H9 (cell line): Measurements from ENCODE around the gene FN1. TPM values are rescaled to one million over a fixed set of nuclear protein-coding genes. Genes with fewer than 3 reads are reported as not detected.

Source experiments
- DNase-seq: peaks from one replicate; pipeline ENCODE4 v3.0.0-alpha.2; 2017
- H2AFZ ChIP-seq: one replicate; pipeline ENCODE4 v1.6.1; 2013; ENCODE audit warnings: mild to moderate bottlenecking, low read length, control low read depth, moderate library complexity
- H2AK5ac ChIP-seq: 2 replicates; pipeline ENCODE4 v1.6.1; 2013; ENCODE audit warnings: low read length, control low read depth, mixed read lengths; ENCODE audit not compliant: insufficient read length
- H2BK120ac ChIP-seq: one replicate; pipeline ENCODE4 v1.6.1; 2013; ENCODE audit warnings: low read depth, mild to moderate bottlenecking, low read length, control low read depth, inconsistent platforms; ENCODE audit not compliant: poor library complexity, severe bottlenecking
- H2BK12ac ChIP-seq: 2 replicates; pipeline ENCODE4 v1.6.1; 2013; ENCODE audit warnings: low read length, control low read depth, mixed read lengths, low read depth; ENCODE audit not compliant: insufficient read length
- H2BK15ac ChIP-seq: 2 replicates; pipeline ENCODE4 v1.6.1; 2013; ENCODE audit warnings: low read depth, low read length, control low read depth
- H2BK20ac ChIP-seq: one replicate; pipeline ENCODE4 v1.6.1; 2013; ENCODE audit warnings: low read depth, mild to moderate bottlenecking, low read length, control low read depth, inconsistent platforms; ENCODE audit not compliant: poor library complexity, severe bottlenecking
- H2BK5ac ChIP-seq: 2 replicates; pipeline ENCODE4 v1.6.1; 2013; ENCODE audit warnings: low read length, control low read depth, mixed read lengths; ENCODE audit not compliant: insufficient read length
- H3K14ac ChIP-seq: 2 replicates; pipeline ENCODE4 v1.6.1; 2013; ENCODE audit warnings: low read length, control low read depth; ENCODE audit not compliant: insufficient read depth
- H3K18ac ChIP-seq: 2 replicates; pipeline ENCODE4 v1.6.1; 2013; ENCODE audit warnings: low read depth, mild to moderate bottlenecking, mixed read lengths, low read length, control low read depth; ENCODE audit not compliant: insufficient read length
- H3K23ac ChIP-seq: 2 replicates; pipeline ENCODE4 v1.6.1; 2013; ENCODE audit warnings: low read length, control low read depth, mixed read lengths, low read depth; ENCODE audit not compliant: insufficient read length
- H3K23me2 ChIP-seq: 2 replicates; pipeline ENCODE4 v1.6.1; 2013; ENCODE audit warnings: low read depth, mild to moderate bottlenecking, mixed read lengths, low read length, control low read depth; ENCODE audit not compliant: insufficient read length, poor library complexity, severe bottlenecking
- H3K27ac ChIP-seq: 2 replicates; pipeline ENCODE4 v1.5.1; 2013; ENCODE audit warnings: low read length, control low read depth, mixed read lengths, low read depth; ENCODE audit not compliant: insufficient read length
- H3K27me3 ChIP-seq: 2 replicates; pipeline ENCODE4 v1.6.1; 2013; ENCODE audit warnings: low read length, control low read depth, inconsistent platforms; ENCODE audit not compliant: insufficient read depth
- H3K4ac ChIP-seq: 2 replicates; pipeline ENCODE4 v1.6.1; 2013; ENCODE audit warnings: low read depth, mild to moderate bottlenecking, control low read depth, inconsistent platforms, low read length, moderate library complexity
- H3K4me1 ChIP-seq: 2 replicates; pipeline ENCODE4 v1.6.1; 2013; ENCODE audit warnings: low read length, control low read depth, inconsistent platforms; ENCODE audit not compliant: insufficient read depth
- H3K4me2 ChIP-seq: 2 replicates; pipeline ENCODE4 v1.6.1; 2013; ENCODE audit warnings: low read length, control low read depth, mixed read lengths; ENCODE audit not compliant: insufficient read length, insufficient read depth
- H3K56ac ChIP-seq: 2 replicates; pipeline ENCODE4 v1.6.1; 2013; ENCODE audit warnings: low read depth, mild to moderate bottlenecking, mixed read lengths, low read length, control low read depth; ENCODE audit not compliant: insufficient read length
- H3K79me1 ChIP-seq: 2 replicates; pipeline ENCODE4 v1.6.1; 2013; ENCODE audit warnings: low read depth, mild to moderate bottlenecking, moderate library complexity, low read length, control low read depth, inconsistent platforms; ENCODE audit not compliant: insufficient read depth, poor library complexity, severe bottlenecking
- H3K79me2 ChIP-seq: 2 replicates; pipeline ENCODE4 v1.6.1; 2013; ENCODE audit warnings: low read length, control low read depth, inconsistent platforms; ENCODE audit not compliant: insufficient read depth
- H3K9ac ChIP-seq: 2 replicates; pipeline ENCODE4 v1.6.1; 2013; ENCODE audit warnings: low read length, control low read depth, mixed read lengths; ENCODE audit not compliant: insufficient read length; ENCODE audit errors: extremely low read depth
- H3K9me3 ChIP-seq: one replicate; pipeline ENCODE4 v1.6.1; 2013; ENCODE audit warnings: low read depth, low read length, inconsistent platforms; ENCODE audit not compliant: control insufficient read depth
- H3T11ph ChIP-seq: one replicate; pipeline ENCODE4 v1.6.1; 2013; ENCODE audit warnings: mild to moderate bottlenecking, low read length, control low read depth, inconsistent platforms
- H4K20me1 ChIP-seq: one replicate; pipeline ENCODE4 v1.6.1; 2013; ENCODE audit not compliant: control insufficient read depth, insufficient read length, insufficient read depth
- H4K5ac ChIP-seq: 2 replicates; pipeline ENCODE4 v1.6.1; 2013; ENCODE audit warnings: low read depth, mild to moderate bottlenecking, mixed read lengths, low read length, control low read depth; ENCODE audit not compliant: insufficient read length
- H4K8ac ChIP-seq: replicated peaks from 2 replicates; pipeline ENCODE4 v1.6.1; 2013; ENCODE audit warnings: low read length, control low read depth, mixed read lengths, low read depth; ENCODE audit not compliant: insufficient read length
- H4K91ac ChIP-seq: 2 replicates; pipeline ENCODE4 v1.6.1; 2013; ENCODE audit warnings: low read depth, mild to moderate bottlenecking, moderate library complexity, mixed read lengths, low read length, control low read depth; ENCODE audit not compliant: insufficient read length
- H3K27ac Mint-ChIP-seq, 3 experiments: 2 replicates in 2 of 3; 3 replicates in 1 of 3; pipeline ENCODE4 v1.8.0; 2020 to 2021; ENCODE audit warnings: mixed read lengths in 3 of 3, mild to moderate bottlenecking in 1 of 3, moderate library complexity in 1 of 3
- H3K27me3 Mint-ChIP-seq: 2 replicates; pipeline ENCODE4 v1.8.0; 2021; ENCODE audit warnings: low read depth, mild to moderate bottlenecking, moderate library complexity, mixed read lengths
- H3K36me3 Mint-ChIP-seq, 3 experiments: 2 replicates in 2 of 3; 3 replicates in 1 of 3; pipeline ENCODE4 v1.8.0; 2020 to 2021; ENCODE audit warnings: low read depth in 3 of 3, mixed read lengths in 3 of 3; ENCODE audit not compliant: insufficient read depth in 1 of 3
- H3K4me1 Mint-ChIP-seq, 2 experiments: 2 replicates each; pipeline ENCODE4 v1.8.0; 2020; ENCODE audit warnings: mixed read lengths in 2 of 2
- H3K4me3 Mint-ChIP-seq, 2 experiments: 2 replicates in 1 of 2; 3 replicates in 1 of 2; pipeline ENCODE4 v1.8.0; 2020 to 2021; ENCODE audit warnings: mild to moderate bottlenecking in 2 of 2, mixed read lengths in 2 of 2, moderate library complexity in 1 of 2
- H3K9me3 Mint-ChIP-seq, 2 experiments: 2 replicates in 1 of 2; 3 replicates in 1 of 2; pipeline ENCODE4 v1.8.0; 2020; ENCODE audit warnings: mild to moderate bottlenecking in 2 of 2, mixed read lengths in 2 of 2, moderate library complexity in 1 of 2
- WGBS: extraction: QIAGEN DNeasy Blood & Tissue Kit; methylation state at CpG from one replicate; pipeline ENCODE4 v1.1.7; 2013; ENCODE audit warnings: missing lambda C conversion rate, low lambda C conversion rate, mixed read lengths; ENCODE audit not compliant: insufficient read length; ENCODE audit errors: extremely low coverage; 5-methylcytosine and 5-hydroxymethylcytosine counted together
- total RNA-seq: library from RNA; stranded (reverse); gene quantifications from 2 replicates; pipeline ENCODE4 v1.2.1, GENCODE V29; 2021
- TF ChIP-seq, protein P1 (sequence below): fragments of 200-600 bp; sonication (generic); conservative IDR thresholded peaks from 3 replicates; pipeline ENCODE4 v1.8.0; 2021; ENCODE audit warnings: antibody characterized with exemption, mild to moderate bottlenecking

Gene FN1
- total RNA-seq, 1 experiment from 2014 or later: 56.0 TPM

DNA sequence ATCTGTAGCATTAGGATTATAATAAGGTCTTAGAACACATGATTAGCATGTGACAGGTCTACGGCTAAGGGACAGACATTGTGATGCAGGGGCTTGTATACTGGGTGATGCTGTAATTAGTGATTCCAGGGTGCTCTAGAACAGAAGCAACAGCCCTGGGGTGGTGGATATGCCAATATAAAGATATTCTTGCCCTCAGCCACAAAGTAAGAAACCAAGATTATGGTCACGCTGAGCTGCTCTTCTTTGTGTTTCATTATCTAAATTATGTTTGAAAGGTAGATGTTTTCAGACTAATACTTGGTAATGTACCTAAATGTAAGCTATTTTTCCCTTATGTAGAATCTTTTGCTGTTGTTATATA lies 45.3 kb downstream of the FN1 start:
- no peak overlapping the region for H2BK12ac ChIP-seq
- Mint-ChIP-seq H3K27ac (no peak overlapping the region), H3K36me3 (peaks cover 20 to 41% (median 20%) of the 10 kb centered on the region in 3 experiments), H3K4me3 (no peak overlapping the region), H3K27me3 (no peaks in the 10 kb centered on the region), H3K4me1 (peaks cover 14 to 18% of the 10 kb centered on the region in 2 experiments), H3K9me3 (peaks cover 0 to 3% of the 10 kb centered on the region in 2 experiments; a peak in 1 of 5 replicates)
- no peak overlapping the region for H2AK5ac ChIP-seq
- no peak overlapping the region for H2BK120ac ChIP-seq
- no peak overlapping the region for H2BK5ac ChIP-seq
- no peak overlapping the region for H3K4ac ChIP-seq
- no peak overlapping the region for H3K56ac ChIP-seq
- no peak overlapping the region for H3T11ph ChIP-seq
- peaks cover 5% of the 10 kb centered on the region; the same call in 1 of the 2 replicates for H3K4me1 ChIP-seq
- H4K8ac ChIP-seq: no peak overlapping the region
- H3K79me1 ChIP-seq: no peaks in the 10 kb centered on the region
- H4K5ac ChIP-seq: no peak overlapping the region
- H3K27ac ChIP-seq: no peak overlapping the region
- H2BK20ac ChIP-seq: no peak overlapping the region
- no peaks in the 10 kb centered on the region for H3K79me2 ChIP-seq
- no peak overlapping the region for H3K9ac ChIP-seq
- no peak overlapping the region for H3K23ac ChIP-seq
- H4K20me1 ChIP-seq: no peaks in the 10 kb centered on the region
- TF ChIP-seq, protein P1, sequence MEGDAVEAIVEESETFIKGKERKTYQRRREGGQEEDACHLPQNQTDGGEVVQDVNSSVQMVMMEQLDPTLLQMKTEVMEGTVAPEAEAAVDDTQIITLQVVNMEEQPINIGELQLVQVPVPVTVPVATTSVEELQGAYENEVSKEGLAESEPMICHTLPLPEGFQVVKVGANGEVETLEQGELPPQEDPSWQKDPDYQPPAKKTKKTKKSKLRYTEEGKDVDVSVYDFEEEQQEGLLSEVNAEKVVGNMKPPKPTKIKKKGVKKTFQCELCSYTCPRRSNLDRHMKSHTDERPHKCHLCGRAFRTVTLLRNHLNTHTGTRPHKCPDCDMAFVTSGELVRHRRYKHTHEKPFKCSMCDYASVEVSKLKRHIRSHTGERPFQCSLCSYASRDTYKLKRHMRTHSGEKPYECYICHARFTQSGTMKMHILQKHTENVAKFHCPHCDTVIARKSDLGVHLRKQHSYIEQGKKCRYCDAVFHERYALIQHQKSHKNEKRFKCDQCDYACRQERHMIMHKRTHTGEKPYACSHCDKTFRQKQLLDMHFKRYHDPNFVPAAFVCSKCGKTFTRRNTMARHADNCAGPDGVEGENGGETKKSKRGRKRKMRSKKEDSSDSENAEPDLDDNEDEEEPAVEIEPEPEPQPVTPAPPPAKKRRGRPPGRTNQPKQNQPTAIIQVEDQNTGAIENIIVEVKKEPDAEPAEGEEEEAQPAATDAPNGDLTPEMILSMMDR: no peak
- WGBS: no CpG with 5 or more reads among the region's 2 CpGs
- no peak overlapping the region for H3K18ac ChIP-seq
- H3K27me3 ChIP-seq: no peaks in the 10 kb centered on the region
- H3K9me3 ChIP-seq: no peaks in the 10 kb centered on the region
- H3K4me2 ChIP-seq: no peak overlapping the region
- H3K23me2 ChIP-seq: no peaks in the 10 kb centered on the region
- H2AFZ ChIP-seq: no peak overlapping the region
- no peak for DNase-seq
- H2BK15ac ChIP-seq: no peak overlapping the region
- H4K91ac ChIP-seq: no peak overlapping the region
- no peak overlapping the region for H3K14ac ChIP-seq
